ENCODE measurements around the gene ALAS2.
"Not testable (repeated sequence)": the region's sequence is repeated elsewhere in the genome, so short reads cannot be mapped to it uniquely, and the experiment has no call there.

Gene ALAS2

GRCh38 chrX:55004231-55004630 lies 26.5 kb downstream of the ALAS2 start:
- DNase-seq, result no peak

GRCh38 chrX:54999717-55000598 lies 30.8 kb downstream of the ALAS2 start, which contains the start of gene APEX2:
TSS of gene APEX2 (plus strand) at chrX:55000363. CDS start at chrX:55000423, 60 bp downstream.
- peak; percentile 97 for DNase-seq

- DNase-seq, result no peak
These were observed 35.2 kb downstream of the ALAS2 start for GRCh38 chrX:54995621-54996020.

GRCh38 chrX:54994668-54995351 lies 36.0 kb downstream of the ALAS2 start:
- DNase-seq, result no peak

- no peak for DNase-seq
These were observed 36.7 kb downstream of the ALAS2 start, which contains the start of gene PFKFB1 for GRCh38 chrX:54994099-54994498. TSS of gene PFKFB1 (minus strand) at chrX:54994188. CDS start at chrX:54994007, 181 bp downstream.

GRCh38 chrX:54992911-54993622 lies 37.7 kb downstream of the ALAS2 start:
- no peak for DNase-seq

GRCh38 chrX:54991706-54992105 lies 39.1 kb downstream of the ALAS2 start:
- DNase-seq, result no peak

- not testable (repeated sequence) for DNase-seq
These were observed 47.5 kb downstream of the ALAS2 start for GRCh38 chrX:54983306-54983705.

GRCh38 chrX:54980334-54980733 lies 50.4 kb downstream of the ALAS2 start:
- no peak for DNase-seq

- DNase-seq, result no peak
These were observed 51.3 kb downstream of the ALAS2 start for GRCh38 chrX:54979432-54979831.

GRCh38 chrX:54978448-54978847 lies 52.3 kb downstream of the ALAS2 start:
- no peak for DNase-seq

GRCh38 chrX:54977387-54977786 lies 53.4 kb downstream of the ALAS2 start:
- DNase-seq, result no peak

GRCh38 chrX:54964766-54965497 lies 65.8 kb downstream of the ALAS2 start:
- no peak for DNase-seq

GRCh38 chrX:54961750-54962149 lies 69.0 kb downstream of the ALAS2 start:
- DNase-seq, result no peak
